SKM-1 (cell line): ENCODE measurements around the gene SLC12A2.

ENCODE experiments used
- DNase-seq: peaks from one replicate; lab custom pipeline; 2025; ENCODE audit not compliant: unreplicated experiment; lab: John Stamatoyannopoulos, UW

Gene SLC12A2

GRCh38 chr5:128083033-128083810 is at the start of gene SLC12A2:
SLC12A2 (plus strand) TSS chr5:128083766; CDS start chr5:128083955, 189 bp downstream.
- peak; percentile 70 for DNase-seq

GRCh38 chr5:128035689-128036088 is 47.9 kb upstream of the SLC12A2 start:
- DNase-seq: no peak

GRCh38 chr5:128036950-128037349 is 46.6 kb upstream of the SLC12A2 start:
- no peak for DNase-seq

- no peak for DNase-seq
These were observed 44.9 kb upstream of the SLC12A2 start for GRCh38 chr5:128038643-128039042.

- DNase-seq: no peak
These were observed 42.6 kb upstream of the SLC12A2 start for GRCh38 chr5:128040927-128041326.

- no peak for DNase-seq
These were observed 30.8 kb upstream of the SLC12A2 start for GRCh38 chr5:128052780-128053179.

- no peak for DNase-seq
These were observed 30.1 kb upstream of the SLC12A2 start for GRCh38 chr5:128053291-128053954.

- DNase-seq: no peak
These were observed 22.8 kb upstream of the SLC12A2 start for GRCh38 chr5:128060644-128061385.

- DNase-seq: no peak
These were observed 21.3 kb upstream of the SLC12A2 start for GRCh38 chr5:128062172-128062746.

GRCh38 chr5:128074171-128074570 is 9.4 kb upstream of the SLC12A2 start:
- DNase-seq: no peak

GRCh38 chr5:128074953-128075352 is 8.6 kb upstream of the SLC12A2 start:
- DNase-seq: no peak

GRCh38 chr5:128077526-128077925 is 6.0 kb upstream of the SLC12A2 start:
- DNase-seq: no peak

- no peak for DNase-seq
These were observed 2.3 kb upstream of the SLC12A2 start for GRCh38 chr5:128081111-128081851.

- no peak for DNase-seq
These were observed 974 bp upstream of the SLC12A2 start for GRCh38 chr5:128082551-128083032.

GRCh38 chr5:128083811-128084227 is 253 bp downstream of the SLC12A2 start:
- no peak for DNase-seq

- no peak for DNase-seq
These were observed 932 bp downstream of the SLC12A2 start for GRCh38 chr5:128084228-128085167.

GRCh38 chr5:128085413-128085812 is 1.8 kb downstream of the SLC12A2 start:
- no peak for DNase-seq

GRCh38 chr5:128091579-128091978 is 8.0 kb downstream of the SLC12A2 start:
- no peak for DNase-seq

GRCh38 chr5:128092144-128092543 is 8.6 kb downstream of the SLC12A2 start:
- DNase-seq: no peak
